Measurements from ENCODE around the gene SMG6. TPM values are rescaled to one million over a fixed set of nuclear protein-coding genes. Genes with fewer than 3 reads are reported as not detected.

The SMG6 gene
- total and polyA plus RNA-seq, 2 of the 8 experiments (the other 6 are each of a cell fraction or from before 2014, with no cell fraction given): 18.5 to 25.2 TPM

DNA sequence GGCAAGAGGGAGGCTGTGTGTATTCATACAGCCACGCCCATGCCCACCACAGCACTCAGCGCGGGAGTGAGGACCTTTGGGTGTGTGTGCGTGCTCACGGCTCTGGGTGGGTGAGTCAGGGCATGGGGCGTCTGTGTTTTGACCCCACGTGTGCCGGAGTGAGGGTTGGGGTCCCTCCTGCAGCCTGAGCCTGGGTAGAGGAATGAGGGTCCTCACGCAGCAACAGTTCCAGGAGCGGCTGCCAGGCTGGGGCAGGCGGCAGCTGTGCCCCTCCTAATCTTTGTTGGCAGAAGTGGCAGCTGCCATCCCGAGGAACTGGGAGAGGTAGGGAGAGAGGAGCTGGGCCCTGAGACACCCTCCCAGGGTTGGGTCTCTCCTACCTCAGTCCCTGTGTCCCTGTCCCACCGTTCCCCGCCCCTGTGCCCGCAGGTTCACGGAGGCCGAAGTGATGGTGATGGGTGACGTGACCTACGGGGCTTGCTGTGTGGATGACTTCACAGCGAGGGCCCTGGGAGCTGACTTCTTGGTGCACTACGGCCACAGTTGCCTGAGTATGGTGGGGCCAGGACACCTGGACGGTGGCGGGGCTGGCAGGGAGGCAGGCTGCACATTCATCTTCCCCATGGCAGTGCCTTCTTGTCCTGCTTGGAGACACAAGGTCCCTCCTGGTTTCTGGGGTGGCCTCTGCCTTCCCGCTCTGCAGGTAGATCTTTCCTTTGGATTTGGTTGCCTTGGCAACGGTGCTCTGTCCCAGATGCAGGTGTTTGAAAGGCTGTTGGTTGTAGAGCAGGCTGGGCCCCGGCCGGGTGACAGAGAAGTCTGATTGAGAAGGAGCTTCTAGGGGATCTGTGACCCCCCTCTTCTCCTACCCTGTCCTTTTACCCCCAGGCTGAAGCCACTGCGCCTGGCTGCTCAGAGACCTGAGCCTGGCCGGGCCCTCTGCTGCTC, 267.8 kb downstream of the SMG6 start:
- Histone ChIP-seq H3K36me3 (ENCODE audit: control insufficient read depth in 2 of 4, insufficient read depth in 4 of 4, low read length in 3 of 4) (peaks cover 0 to 5% (median 1%) of the 10 kb centered on the region in 4 experiments; a peak in 3 of 8 replicates), H3K4me2 (ENCODE audit: insufficient read depth in 1 of 2, low read depth in 2 of 2, low read length in 2 of 2) (no peak overlapping the region), H4K5ac (ENCODE audit: insufficient read length, low read depth, low read length) (no peak overlapping the region), H3K4me3 (ENCODE audit: extremely low read depth in 1 of 4, insufficient read depth in 2 of 4, low read depth in 3 of 4, low read length in 4 of 4) (no peak overlapping the region), H3K4me1 (replicated peaks in 1 of 4; ENCODE audit: control insufficient read depth in 3 of 4, insufficient read depth in 4 of 4, low read length in 3 of 4) (peaks cover under 1 to 6% (median 2%) of the 10 kb centered on the region in 4 experiments; a peak in 4 of 7 replicates), H3K23ac (ENCODE audit: insufficient read length) (no peak overlapping the region), H4K20me1 (replicated peaks in 1 of 2; ENCODE audit: control insufficient read depth in 1 of 2, insufficient read depth in 2 of 2, low read length in 2 of 2) (peaks cover 0 to 6% of the 10 kb centered on the region in 2 experiments), H4K8ac (ENCODE audit: extremely low read depth, insufficient read depth, low read length) (no peak overlapping the region), H2BK15ac (ENCODE audit: low read length) (no peak overlapping the region), H2AFZ (ENCODE audit: low read length) (no peak overlapping the region), H2BK120ac (replicated peaks; ENCODE audit: low read depth, low read length) (no peak overlapping the region), H3K27me3 (replicated peaks in 1 of 4; ENCODE audit: control insufficient read depth in 3 of 4, extremely low read depth in 1 of 4, insufficient read depth in 3 of 4, low read length in 3 of 4) (no peaks in the 10 kb centered on the region), H2AK5ac (ENCODE audit: low read depth, low read length) (no peak overlapping the region), H2BK12ac (ENCODE audit: low read depth, low read length) (no peak overlapping the region), H3K23me2 (ENCODE audit: low read depth, low read length) (no peaks in the 10 kb centered on the region), H3K79me1 (ENCODE audit: low read depth, low read length) (no peaks in the 10 kb centered on the region), H2BK5ac (ENCODE audit: low read depth, low read length) (no peak overlapping the region), H3K9me3 (ENCODE audit: insufficient read depth in 2 of 2, low read depth in 1 of 2, low read length in 1 of 2) (no peaks in the 10 kb centered on the region), H4K91ac (replicated peaks; ENCODE audit: insufficient read length, low read length) (no peak overlapping the region), H3K9ac (replicated peaks in 1 of 4; ENCODE audit: extremely low read depth in 1 of 4, low read depth in 3 of 4, low read length in 3 of 4) (no peak overlapping the region), H3K4ac (replicated peaks; ENCODE audit: insufficient read length, low read depth, low read length) (no peak overlapping the region), H3K18ac (ENCODE audit: extremely low read depth, low read length) (no peak overlapping the region), H3K27ac (ENCODE audit: low read depth, low read length) (no peak overlapping the region), H3K79me2 (ENCODE audit: control insufficient read depth in 1 of 2, insufficient read depth in 2 of 2, low read length in 2 of 2) (no peaks in the 10 kb centered on the region), H2BK20ac (ENCODE audit: low read length) (no peak overlapping the region), H3K56ac (replicated peaks; ENCODE audit: insufficient read length, low read depth, low read length) (no peak overlapping the region), H3K14ac (ENCODE audit: insufficient read length) (no peak overlapping the region)
- FAIRE-seq (no peak), DNase-seq (ENCODE audit: low read depth in 1 of 2, low spot score in 2 of 2) (no peak)
- WGBS, 2 experiments (ENCODE audit: extremely low coverage in 1 of 2, insufficient coverage in 1 of 2, insufficient read length in 1 of 2, insufficient replicate concordance in 2 of 2, low coverage in 1 of 2, low lambda C conversion rate in 2 of 2, missing lambda C conversion rate in 1 of 2): 90% methylated on average over 28 of the region's 29 CpGs; no CpG with 5 or more reads in 1 of the 2 experiments
- CTCF ChIA-PET (ENCODE audit: partially characterized antibody): interaction anchor here (1.2 to 1.5 kb wide), 3 partner anchors 17 to 209 kb away, joined by 3 to 4 read pairs (median 3); no protein-coding TSS in a partner anchor
- POLR2A ChIA-PET (ENCODE audit: partially characterized antibody): no interaction called here
- TF ChIP-seq MAFK (IDR thresholded peaks at IDR 0.05; ENCODE audit: low read depth, low read length): no peak
- TF ChIP-seq POLR2A (IDR thresholded peaks at IDR 0.05; ENCODE audit: control extremely low read depth in 1 of 2, low read depth in 2 of 2, low read length in 2 of 2): no peak
- no peak for TF ChIP-seq SUZ12 (IDR thresholded peaks at IDR 0.05; ENCODE audit: low read length)
- no peak for TF ChIP-seq TEAD4 (IDR thresholded peaks at IDR 0.05; ENCODE audit: low read depth, low read length)
- TF ChIP-seq SIX5 (IDR thresholded peaks at IDR 0.05; ENCODE audit: low read depth, low read length): no peak
- TF ChIP-seq, protein P1, sequence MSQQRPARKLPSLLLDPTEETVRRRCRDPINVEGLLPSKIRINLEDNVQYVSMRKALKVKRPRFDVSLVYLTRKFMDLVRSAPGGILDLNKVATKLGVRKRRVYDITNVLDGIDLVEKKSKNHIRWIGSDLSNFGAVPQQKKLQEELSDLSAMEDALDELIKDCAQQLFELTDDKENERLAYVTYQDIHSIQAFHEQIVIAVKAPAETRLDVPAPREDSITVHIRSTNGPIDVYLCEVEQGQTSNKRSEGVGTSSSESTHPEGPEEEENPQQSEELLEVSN (IDR thresholded peaks at IDR 0.05): no peak
- no peak for TF ChIP-seq RNF2 (IDR thresholded peaks at IDR 0.05; ENCODE audit: borderline replicate concordance, low read depth, low read length, missing control alignments, poor library complexity, severe bottlenecking)
- TF ChIP-seq SIN3A (conservative IDR thresholded peaks at IDR 0.05 in 1 of 2, IDR thresholded peaks at IDR 0.05 in 1 of 2; ENCODE audit: low read depth in 1 of 2, low read length in 2 of 2): no peak
- TF ChIP-seq KDM5A (IDR thresholded peaks at IDR 0.05; ENCODE audit: low read length): no peak
- no peak for TF ChIP-seq TBP (IDR thresholded peaks at IDR 0.05; ENCODE audit: low read depth, low read length)
- no peak for TF ChIP-seq SIRT6 (IDR thresholded peaks at IDR 0.05; ENCODE audit: low read length)
- no peak for TF ChIP-seq YY1 (IDR thresholded peaks at IDR 0.05; ENCODE audit: low read depth, low read length)
